Skeletal muscle satellite cell (primary cell): ENCODE results near the gene CCDC187. TPM values are rescaled to one million over a fixed set of nuclear protein-coding genes. Genes with fewer than 3 reads are reported as not detected.
"Not testable (repeated sequence)": the region's sequence is repeated elsewhere in the genome, so short reads cannot be mapped to it uniquely, and the experiment has no call there.

Experiments
- H3K27me3 ChIP-seq: 2 replicates; pipeline ENCODE4 v1.7.0; 2013; ENCODE audit warnings: low read length; ENCODE audit not compliant: control insufficient read depth, insufficient read depth
- H3K36me3 ChIP-seq: 2 replicates; pipeline ENCODE4 v1.7.0; 2013; ENCODE audit warnings: mild to moderate bottlenecking, control low read depth, low read length; ENCODE audit not compliant: insufficient read depth
- H3K4me1 ChIP-seq: 2 replicates; pipeline ENCODE4 v1.7.0; 2013; ENCODE audit warnings: low read length; ENCODE audit not compliant: control insufficient read depth, insufficient read depth
- H3K4me2 ChIP-seq: 2 replicates; pipeline ENCODE4 v1.7.0; 2013; ENCODE audit warnings: mild to moderate bottlenecking, low read length
- H3K4me3 ChIP-seq: 2 replicates; pipeline ENCODE4 v1.7.0; 2013; ENCODE audit warnings: low read length
- H3K9ac ChIP-seq: 2 replicates; pipeline ENCODE4 v1.7.0; 2013; ENCODE audit warnings: mild to moderate bottlenecking, low read depth, low read length, moderate library complexity
- H3K9me3 ChIP-seq: replicated peaks from 2 replicates; pipeline ENCODE4 v1.7.0; 2013; ENCODE audit warnings: mild to moderate bottlenecking, control low read depth, low read length
- total RNA-seq: library from RNA; depleted of rRNA; stranded (reverse); fragments of >200 nt; gene quantifications from 2 replicates; pipeline ENCODE4 v1.2.3, GENCODE V29; 2012; rRNA removed

The CCDC187 gene
- under 0.01 TPM in 1 of 2 replicates, not detected in the other for total RNA-seq

DNA sequence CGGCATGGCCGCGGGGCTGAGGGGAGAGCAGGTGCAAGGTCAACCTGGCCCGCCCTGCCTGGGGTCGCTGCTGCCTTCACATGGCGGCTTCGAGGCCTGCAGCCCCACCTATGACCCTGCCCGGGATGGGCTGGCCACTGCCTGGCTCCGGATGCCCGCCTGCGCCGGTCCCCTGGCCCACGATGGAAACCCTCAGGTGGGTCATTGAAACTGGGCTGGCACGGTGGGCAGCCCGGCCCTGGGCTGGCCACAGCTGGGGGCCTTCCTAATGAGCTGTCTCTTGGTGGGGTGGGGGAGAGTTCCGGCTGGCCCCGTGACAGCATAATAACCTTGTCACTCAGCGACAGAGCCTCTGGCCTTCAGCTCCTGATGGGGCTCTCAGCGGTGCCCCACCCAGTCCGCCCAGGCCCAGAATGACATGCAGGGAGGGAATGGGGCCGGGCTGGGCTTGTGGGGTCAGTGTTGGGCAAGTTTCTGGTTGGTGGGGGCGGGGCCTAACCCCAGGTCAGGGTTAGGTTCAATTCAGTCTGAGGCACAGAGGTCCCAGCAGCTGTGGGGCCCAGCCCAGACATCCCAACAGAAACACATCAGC lies at the start of gene CCDC187:
Gene CCDC187 (minus strand): TSS at position 270 of the 592 bp plus-strand sequence. CDS start 264 bp downstream, at position 6.
- peaks cover 41% of the 10 kb centered on the region for H3K27me3 ChIP-seq
- H3K9ac ChIP-seq = no peak within 1 kb of the TSS
- H3K36me3 ChIP-seq = no peaks in the 10 kb centered on the region
- no peaks in the 10 kb centered on the region for H3K9me3 ChIP-seq
- H3K4me1 ChIP-seq = no peaks in the 10 kb centered on the region
- no peak within 1 kb of the TSS for H3K4me3 ChIP-seq
- no peak within 1 kb of the TSS for H3K4me2 ChIP-seq

DNA sequence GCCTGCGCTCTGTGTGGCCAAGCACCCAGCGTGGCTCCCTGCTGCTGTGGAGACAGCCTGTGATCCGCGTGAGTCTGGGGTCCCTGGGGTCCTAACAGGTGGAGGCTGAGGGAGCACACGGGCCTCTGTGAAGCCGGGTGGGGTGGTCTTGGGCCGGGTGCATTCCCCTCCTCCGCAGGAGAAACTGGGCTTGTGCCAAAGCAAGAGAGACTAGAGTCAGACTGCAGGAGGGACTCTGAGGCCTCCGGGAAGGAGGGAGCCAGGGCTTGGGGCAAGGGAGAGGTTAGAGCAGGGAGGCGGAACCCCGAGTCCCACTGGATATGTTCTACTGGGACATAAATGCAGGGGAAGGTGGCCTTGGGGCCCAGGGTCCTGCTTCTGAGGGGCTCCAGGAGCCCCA lies 49.2 kb upstream of the CCDC187 start:
- H3K27me3 ChIP-seq = no peaks in the 10 kb centered on the region
- H3K4me3 ChIP-seq = no peak overlapping the region
- no peaks in the 10 kb centered on the region for H3K9me3 ChIP-seq
- H3K4me2 ChIP-seq = no peak overlapping the region
- H3K4me1 ChIP-seq = peaks cover 27% of the 10 kb centered on the region
- no peak overlapping the region for H3K9ac ChIP-seq
- H3K36me3 ChIP-seq = peaks cover 17% of the 10 kb centered on the region

GRCh38 chr9:136352682-136353081 lies 48.8 kb upstream of the CCDC187 start:
- Histone ChIP-seq H3K4me1 (peaks cover 31% of the 10 kb centered on the region), H3K4me2 (no peak overlapping the region), H3K36me3 (peaks cover 13% of the 10 kb centered on the region), H3K9me3 (no peaks in the 10 kb centered on the region), H3K9ac (no peak overlapping the region), H3K4me3 (no peak overlapping the region), H3K27me3 (no peaks in the 10 kb centered on the region)

DNA sequence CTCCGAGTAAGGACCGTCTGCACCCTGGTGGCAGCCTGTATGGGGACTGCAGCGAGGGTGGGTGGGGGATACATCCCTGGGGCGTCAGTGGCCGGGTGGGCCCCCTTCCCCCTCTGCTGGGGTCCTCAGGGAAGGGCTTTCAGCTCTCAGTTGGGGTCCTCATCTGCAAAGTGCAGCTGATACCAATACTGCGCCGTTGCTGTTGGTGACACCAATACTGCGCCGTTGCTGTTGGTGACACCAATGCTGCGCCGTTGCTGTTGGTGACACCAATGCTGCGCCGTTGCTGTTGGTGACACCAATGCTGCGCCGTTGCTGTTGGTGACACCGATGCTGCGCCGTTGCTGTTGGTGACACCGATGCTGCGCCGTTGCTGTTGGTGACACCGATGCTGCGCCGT lies 48.0 kb upstream of the CCDC187 start:
- H3K27me3 ChIP-seq, H3K9me3 ChIP-seq, H3K4me3 ChIP-seq, H3K4me2 ChIP-seq, H3K9ac ChIP-seq: not testable (repeated sequence)
- Histone ChIP-seq H3K36me3 (peaks cover 13% of the 10 kb centered on the region), H3K4me1 (peaks cover 39% of the 10 kb centered on the region)

DNA sequence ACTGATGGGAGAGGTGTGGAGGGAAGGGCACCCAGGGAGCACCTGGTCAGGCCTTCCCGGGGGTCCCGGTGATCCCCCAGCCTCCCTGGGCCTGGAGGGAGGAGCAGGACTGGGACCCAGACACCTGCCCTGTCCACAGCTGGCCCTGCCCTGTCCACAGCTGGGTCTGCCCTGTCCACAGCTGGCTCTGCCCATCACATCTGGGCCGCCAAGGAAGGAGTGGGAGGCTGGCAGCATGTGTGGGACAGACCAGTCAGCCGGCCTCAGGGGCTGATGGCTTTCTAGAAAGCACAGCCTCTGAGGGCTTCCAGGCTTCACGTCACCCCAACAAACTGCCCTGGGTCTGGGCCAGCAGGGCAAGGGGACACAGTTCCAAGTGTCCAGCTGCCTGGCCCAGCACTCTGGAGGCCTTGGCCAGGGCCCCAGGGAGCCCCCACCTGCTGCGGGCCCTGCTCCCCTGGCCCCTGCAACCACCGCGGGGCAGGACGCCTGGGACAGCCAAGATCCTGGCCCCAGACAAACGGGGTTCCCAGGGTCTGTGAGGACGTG lies 47.4 kb upstream of the CCDC187 start:
- H3K27me3 ChIP-seq = no peaks in the 10 kb centered on the region
- no peaks in the 10 kb centered on the region for H3K9me3 ChIP-seq
- H3K36me3 ChIP-seq = peaks cover 10% of the 10 kb centered on the region
- no peak overlapping the region for H3K4me3 ChIP-seq
- H3K9ac ChIP-seq = no peak overlapping the region
- peaks cover 44% of the 10 kb centered on the region for H3K4me1 ChIP-seq
- no peak overlapping the region for H3K4me2 ChIP-seq

GRCh38 chr9:136349546-136349945 lies 45.7 kb upstream of the CCDC187 start:
- H3K4me3 ChIP-seq = no peak overlapping the region
- H3K36me3 ChIP-seq = peaks cover 5% of the 10 kb centered on the region
- H3K9me3 ChIP-seq = no peaks in the 10 kb centered on the region
- no peak overlapping the region for H3K4me2 ChIP-seq
- peaks cover 51% of the 10 kb centered on the region for H3K4me1 ChIP-seq
- no peak overlapping the region for H3K9ac ChIP-seq
- no peaks in the 10 kb centered on the region for H3K27me3 ChIP-seq

GRCh38 chr9:136348691-136349090 lies 44.8 kb upstream of the CCDC187 start:
- Histone ChIP-seq H3K27me3 (no peaks in the 10 kb centered on the region), H3K4me2 (no peak overlapping the region), H3K9ac (no peak overlapping the region), H3K4me3 (no peak overlapping the region), H3K4me1 (peaks cover 47% of the 10 kb centered on the region), H3K36me3 (peaks cover 5% of the 10 kb centered on the region), H3K9me3 (no peaks in the 10 kb centered on the region)

DNA sequence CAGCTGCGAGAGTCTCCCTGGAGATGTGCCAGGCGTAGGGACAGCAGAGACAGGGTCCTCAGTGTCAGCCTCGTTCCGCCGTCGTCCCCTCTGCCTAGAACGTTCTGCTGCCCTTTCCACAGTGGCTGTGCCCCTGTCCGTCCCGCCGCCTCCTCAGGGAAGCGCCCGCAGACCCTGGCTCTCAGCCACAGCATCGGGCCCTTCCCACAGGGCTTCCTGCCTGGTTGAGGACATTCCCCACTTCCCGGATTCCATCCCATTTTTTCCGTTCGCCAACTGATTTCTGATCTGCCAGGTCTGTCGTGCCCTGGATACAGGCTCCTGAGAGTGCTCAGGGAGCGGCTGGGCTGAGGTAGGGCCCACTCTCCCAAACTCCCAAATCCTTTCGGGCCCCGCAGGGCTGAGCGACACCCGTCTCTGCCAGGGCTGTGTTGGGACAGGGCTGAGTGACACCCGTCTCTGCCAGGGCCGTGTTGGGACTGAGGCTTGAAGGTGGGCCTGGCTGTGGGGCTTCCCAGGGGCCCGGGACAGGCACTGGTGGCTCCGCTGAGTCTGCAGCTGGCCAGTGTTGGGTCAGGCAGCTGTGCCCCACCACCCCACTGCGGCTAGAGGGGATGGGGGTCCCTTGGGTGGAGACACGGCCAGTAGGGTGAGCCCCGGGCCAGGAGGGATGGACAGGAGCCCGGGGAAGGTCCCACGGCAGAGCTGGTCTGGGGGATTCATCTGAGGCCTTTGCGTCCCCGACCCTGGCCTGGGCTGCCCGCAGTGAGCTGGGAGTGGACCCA lies 43.8 kb upstream of the CCDC187 start:
- H3K27me3 ChIP-seq = no peaks in the 10 kb centered on the region
- H3K4me1 ChIP-seq = peaks cover 47% of the 10 kb centered on the region
- no peak overlapping the region for H3K4me3 ChIP-seq
- H3K4me2 ChIP-seq = peak overlapping the region; percentile 55
- H3K9me3 ChIP-seq = no peaks in the 10 kb centered on the region
- H3K36me3 ChIP-seq = peaks cover 11% of the 10 kb centered on the region
- H3K9ac ChIP-seq = peak overlapping the region; percentile 24

GRCh38 chr9:136346927-136347465 lies 43.1 kb upstream of the CCDC187 start:
- H3K27me3 ChIP-seq = no peaks in the 10 kb centered on the region
- peaks cover 47% of the 10 kb centered on the region for H3K4me1 ChIP-seq
- no peaks in the 10 kb centered on the region for H3K9me3 ChIP-seq
- peaks cover 12% of the 10 kb centered on the region for H3K36me3 ChIP-seq
- no peak overlapping the region for H3K9ac ChIP-seq
- H3K4me3 ChIP-seq = no peak overlapping the region
- peak overlapping the region; percentile 55 for H3K4me2 ChIP-seq

DNA sequence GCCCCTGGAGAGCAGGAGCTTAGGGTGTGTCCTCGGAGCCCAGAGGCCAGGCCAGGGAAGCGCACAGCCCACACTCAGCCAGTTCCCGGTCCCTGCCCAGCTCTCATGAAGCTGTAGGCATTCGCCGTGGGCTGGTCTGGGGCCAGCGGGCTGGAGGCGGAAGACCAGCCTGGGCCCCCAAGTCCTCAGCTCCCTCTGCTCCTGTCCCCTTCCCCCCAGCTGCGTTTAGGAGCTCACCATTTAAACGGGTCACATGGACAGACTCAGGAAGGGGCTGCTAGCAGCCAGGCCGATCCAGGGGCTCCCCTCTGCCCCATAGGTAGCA lies 42.2 kb upstream of the CCDC187 start:
- H3K4me3 ChIP-seq = peak overlapping the region; percentile 46
- peaks cover 19% of the 10 kb centered on the region for H3K36me3 ChIP-seq
- H3K4me1 ChIP-seq = peaks cover 41% of the 10 kb centered on the region
- no peaks in the 10 kb centered on the region for H3K9me3 ChIP-seq
- H3K9ac ChIP-seq = peak overlapping the region; percentile 53
- H3K4me2 ChIP-seq = peak overlapping the region; percentile 60
- no peaks in the 10 kb centered on the region for H3K27me3 ChIP-seq

DNA sequence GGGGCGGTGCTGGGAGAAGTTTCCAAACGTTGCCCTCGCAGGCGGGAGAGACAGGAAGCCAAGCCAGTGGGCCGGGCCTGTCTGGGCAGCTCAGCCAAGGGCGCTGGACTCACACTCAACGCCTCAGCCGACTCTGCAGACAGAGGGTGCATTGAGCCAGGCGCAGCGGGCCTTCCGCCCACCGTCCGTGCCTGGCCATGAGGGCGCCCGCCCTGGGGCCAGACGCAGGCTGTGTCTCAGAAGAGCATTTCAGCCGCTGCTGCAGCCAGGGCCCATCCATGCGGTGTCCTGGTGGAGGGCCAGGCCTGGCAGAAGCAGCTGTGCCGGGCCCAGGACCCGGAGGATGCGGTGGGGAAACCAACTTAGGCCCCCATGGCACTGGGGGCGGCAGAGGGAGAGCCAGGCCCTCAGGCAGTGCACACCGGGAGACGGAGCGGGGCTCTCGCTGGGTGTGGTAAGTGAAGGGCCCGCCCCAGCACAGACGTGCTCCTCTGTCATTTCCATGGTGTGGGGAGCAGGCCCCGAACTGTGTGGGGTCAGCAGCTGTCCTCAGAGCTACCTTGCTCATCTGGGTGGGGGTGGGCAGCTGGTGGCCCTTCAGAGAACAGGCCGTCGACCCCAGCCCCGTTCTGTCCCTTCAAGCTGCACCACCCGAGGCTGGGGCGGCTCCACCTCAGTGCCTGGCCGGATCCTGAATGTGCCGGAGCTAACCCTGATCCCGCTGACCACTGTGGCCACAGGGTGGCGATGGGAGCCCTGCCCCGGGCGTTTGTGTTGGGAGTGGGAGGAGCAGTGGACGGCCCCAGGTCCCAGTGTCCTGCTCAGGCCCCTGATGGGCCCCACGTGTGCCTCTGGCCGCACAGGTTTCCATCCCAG lies 41.6 kb upstream of the CCDC187 start:
- peak overlapping the region; percentile 60 for H3K4me2 ChIP-seq
- peaks cover 39% of the 10 kb centered on the region for H3K4me1 ChIP-seq
- H3K9me3 ChIP-seq = no peaks in the 10 kb centered on the region
- peak overlapping the region; percentile 53 for H3K9ac ChIP-seq
- peaks cover 25% of the 10 kb centered on the region for H3K36me3 ChIP-seq
- peak overlapping the region; percentile 46 for H3K4me3 ChIP-seq
- H3K27me3 ChIP-seq = no peaks in the 10 kb centered on the region
